LNCaP clone FGC (cell line): ENCODE measurements around the gene ENPEP.
A peak's percentile ranks its signal among the peaks of the same experiment; 100 is the strongest.

Source experiments
- DNase-seq: peaks from one replicate; pipeline ENCODE4 v3.0.0-alpha.2; 2011; ENCODE audit warnings: low read depth
- H3K4me3 ChIP-seq: 2 replicates; pipeline ENCODE4 v1.5.1; 2011; ENCODE audit warnings: mild to moderate bottlenecking, low read depth, low read length, control low read depth
- CTCF ChIP-seq: IDR thresholded peaks from 2 replicates; pipeline ENCODE4 v1.5.1; 2012; ENCODE audit warnings: mild to moderate bottlenecking; ENCODE audit not compliant: control insufficient read depth, insufficient read depth; ENCODE audit errors: extremely low read depth

Gene ENPEP

GRCh38 chr4:110499126-110499525 lies 23.2 kb downstream of the ENPEP start:
- H3K4me3 ChIP-seq: no peak overlapping the region
- DNase-seq: no peak
- TF ChIP-seq CTCF: no peak

GRCh38 chr4:110501826-110502225 lies 25.9 kb downstream of the ENPEP start:
- no peak for DNase-seq
- H3K4me3 ChIP-seq: no peak overlapping the region
- TF ChIP-seq CTCF: no peak

DNA sequence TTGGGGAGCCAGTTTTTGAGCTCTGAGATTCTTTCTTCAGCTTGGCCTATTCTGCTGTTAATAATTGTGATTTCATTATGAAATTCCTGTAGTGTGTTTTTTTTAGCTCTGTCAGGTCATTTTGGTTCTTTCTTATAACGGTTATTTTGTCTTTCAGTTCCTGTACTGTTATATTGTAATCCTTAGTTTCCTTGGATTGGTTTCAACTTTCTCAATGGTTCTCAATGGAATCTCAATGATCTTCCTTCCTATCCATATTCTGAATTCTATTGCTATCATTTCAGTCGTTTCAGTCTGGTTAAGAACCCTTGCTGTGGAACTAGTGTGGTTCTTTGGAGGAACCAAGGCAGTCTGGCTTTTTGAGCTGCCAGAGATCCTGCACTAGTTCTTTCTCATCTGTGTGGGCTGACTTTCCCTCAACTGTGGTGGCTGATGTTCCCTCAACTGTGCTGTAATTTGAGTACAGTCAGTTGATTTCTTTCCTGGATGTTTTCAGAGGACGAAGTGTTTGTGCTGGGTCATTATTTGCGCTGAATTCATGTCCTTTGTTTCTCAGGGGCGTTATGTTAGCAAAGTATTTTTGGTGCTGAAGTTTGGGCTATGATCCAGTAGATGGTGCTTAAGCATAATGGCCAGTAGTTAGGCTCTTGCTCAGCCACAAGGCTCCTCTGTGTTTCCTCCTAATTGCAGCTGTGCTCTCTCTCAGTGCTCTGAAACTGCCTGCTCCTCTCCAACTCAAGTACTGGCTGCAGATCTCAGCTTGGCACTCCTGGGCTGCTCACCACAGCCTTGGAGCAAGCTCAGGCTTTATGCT lies 27.5 kb downstream of the ENPEP start:
- no peak for TF ChIP-seq CTCF
- DNase-seq: no peak
- no peak overlapping the region for H3K4me3 ChIP-seq

- TF ChIP-seq CTCF: no peak
- DNase-seq: no peak
- no peak overlapping the region for H3K4me3 ChIP-seq
These were observed 28.1 kb downstream of the ENPEP start for GRCh38 chr4:110504084-110504435.

DNA sequence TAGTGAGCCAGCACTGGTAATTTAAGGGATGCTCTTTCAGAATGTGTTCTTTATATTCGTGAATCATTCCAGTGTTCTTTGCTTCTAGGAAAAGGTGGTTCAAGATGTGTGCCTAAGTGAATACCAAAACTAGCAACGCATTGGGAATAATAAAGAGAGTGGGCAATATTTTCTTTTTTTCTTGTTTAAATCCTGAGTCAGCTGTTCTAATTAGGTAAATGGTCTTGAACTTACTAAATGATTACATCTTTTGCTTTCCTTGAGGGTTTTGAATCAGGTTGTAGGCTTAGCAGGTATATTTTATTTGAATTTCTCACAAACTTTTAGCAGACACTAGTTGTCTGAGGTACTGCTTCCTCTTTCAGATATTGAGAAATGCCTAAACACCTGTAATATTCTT lies 29.5 kb downstream of the ENPEP start:
- H3K4me3 ChIP-seq: no peak overlapping the region
- no peak for DNase-seq
- no peak for TF ChIP-seq CTCF

DNA sequence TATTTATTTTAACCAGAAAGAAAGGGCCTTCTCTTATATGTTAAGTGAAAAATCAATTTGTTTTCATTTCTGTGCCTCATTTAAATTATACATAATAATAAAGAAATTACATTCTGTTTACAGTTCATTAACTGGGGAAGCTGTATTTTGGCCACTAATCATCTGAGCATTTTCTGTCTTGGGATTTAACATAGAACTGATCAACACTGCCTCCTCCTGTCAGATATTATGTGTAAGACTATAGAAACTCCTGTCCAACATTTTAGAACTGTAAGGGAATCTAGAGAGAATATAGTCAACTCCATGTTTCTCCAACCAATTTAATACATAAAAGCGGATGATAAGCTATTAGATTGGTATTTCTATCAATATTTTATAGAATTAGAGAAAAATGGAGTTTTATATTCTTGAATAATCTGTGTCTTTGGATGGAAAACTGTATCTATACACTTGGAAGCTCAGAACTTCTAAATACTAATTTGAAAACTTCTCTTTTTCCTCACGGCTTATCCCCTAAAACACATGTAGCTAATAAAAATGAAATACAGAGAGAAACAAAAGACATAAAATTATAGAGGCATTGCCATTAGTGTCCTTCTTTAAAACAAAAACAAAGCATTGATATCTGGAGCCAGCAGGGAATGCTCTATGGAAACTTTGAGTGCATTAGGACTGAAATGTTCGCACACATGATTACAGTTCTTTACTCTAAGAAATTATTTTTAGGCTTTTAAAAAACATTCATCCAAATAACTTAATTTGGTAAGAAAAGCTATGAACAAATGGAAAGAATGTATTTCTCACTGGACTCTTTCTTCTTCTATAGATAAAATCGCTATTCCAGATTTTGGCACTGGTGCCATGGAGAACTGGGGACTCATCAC lies 33.1 kb downstream of the ENPEP start:
- TF ChIP-seq CTCF: peak; percentile 39; the same call in 1 of the 2 replicates
- no peak for DNase-seq
- H3K4me3 ChIP-seq: no peak overlapping the region
